Caco-2 (cell line): Measurements from ENCODE around the gene FRK. TPM values are rescaled to one million over a fixed set of nuclear protein-coding genes. Genes with fewer than 3 reads are reported as not detected.

Source experiments
- BruUV-seq: library from RNA; stranded (reverse); fragments of 400-500 nt; replicated peaks from 2 replicates; lab custom pipeline; 2021; lab: Mats Ljungman, UMichigan
- CTCF ChIA-PET: fragments of 300-600 bp; sonication (Branson Sonifier 250); formaldehyde crosslinking; loops from one replicate; lab custom pipeline; 2022; ENCODE audit warnings: antibody characterized with exemption; lab: Charles Lee
- POLR2A ChIA-PET: fragments of 300-600 bp; sonication (Branson Sonifier 250); formaldehyde crosslinking; loops from one replicate; lab custom pipeline; 2022; ENCODE audit warnings: antibody characterized with exemption; lab: Charles Lee
- DNase-seq, 2 experiments: peaks; one replicate each; pipeline versions ENCODE4 v3.0.0 to v3.0.0-alpha.2; 2020 to 2022
- H3K27me3 ChIP-seq: replicated peaks from 2 replicates; pipeline ENCODE4 v1.6.0; 2011; ENCODE audit warnings: low read length; ENCODE audit not compliant: control insufficient read depth, insufficient read depth
- H3K36me3 ChIP-seq: 2 replicates; pipeline ENCODE4 v1.5.1; 2011; ENCODE audit warnings: low read length; ENCODE audit not compliant: control insufficient read depth, insufficient read depth
- H3K4me1 ChIP-seq: fragments of 250-450 bp; sonication (Bioruptor Pico); 2 replicates; pipeline ENCODE4 v1.5.1; 2020; ENCODE audit warnings: mild to moderate bottlenecking
- H3K4me3 ChIP-seq: 2 replicates; pipeline ENCODE4 v1.5.1; 2011; ENCODE audit warnings: low read depth, mild to moderate bottlenecking, control low read depth, low read length
- H3K9me3 ChIP-seq: fragments of 250-450 bp; sonication (Bioruptor Pico); 2 replicates; pipeline ENCODE4 v1.5.1; 2020; ENCODE audit warnings: mild to moderate bottlenecking, moderate library complexity
- H3K27ac Mint-ChIP-seq: one replicate; pipeline ENCODE4 v1.8.0; 2022; ENCODE audit warnings: mixed read lengths; ENCODE audit not compliant: unreplicated experiment
- H3K27me3 Mint-ChIP-seq: one replicate; pipeline ENCODE4 v1.8.0; 2022; ENCODE audit warnings: mixed read lengths; ENCODE audit not compliant: insufficient read depth, unreplicated experiment
- H3K36me3 Mint-ChIP-seq: one replicate; pipeline ENCODE4 v1.8.0; 2022; ENCODE audit warnings: mild to moderate bottlenecking, mixed read lengths; ENCODE audit not compliant: insufficient read depth, unreplicated experiment
- H3K4me1 Mint-ChIP-seq: one replicate; pipeline ENCODE4 v1.8.0; 2022; ENCODE audit warnings: low read depth, mixed read lengths; ENCODE audit not compliant: unreplicated experiment
- H3K4me3 Mint-ChIP-seq: one replicate; pipeline ENCODE4 v1.8.0; 2022; ENCODE audit warnings: mild to moderate bottlenecking, moderate library complexity, mixed read lengths; ENCODE audit not compliant: unreplicated experiment
- H3K9me3 Mint-ChIP-seq: one replicate; pipeline ENCODE4 v1.8.0; 2022; ENCODE audit warnings: mixed read lengths; ENCODE audit not compliant: unreplicated experiment
- CTCF ChIP-seq, 2 experiments: fragments of 200-600 bp in 1 of 2; IDR thresholded peaks; 1 replicate in 1 of 2; 2 replicates in 1 of 2; pipeline versions ENCODE4 v1.5.1 to v1.8.0; 2011 to 2022; ENCODE audit warnings: antibody characterized with exemption in 1 of 2, control low read depth in 1 of 2, inconsistent platforms in 1 of 2, low read depth in 1 of 2, low read length in 1 of 2, mild to moderate bottlenecking in 1 of 2, moderate library complexity in 1 of 2; ENCODE audit not compliant: insufficient read depth in 1 of 2, severe bottlenecking in 1 of 2, unreplicated experiment in 1 of 2
- intact Hi-C: fragments of 100-400 bp; cut with micrococcal nuclease; formaldehyde crosslinking; loops from one replicate; pipeline ENCODE4 v1.10.0; 2022; ENCODE audit not compliant: unreplicated experiment
- total RNA-seq: library from RNA; stranded (reverse); gene quantifications from 2 replicates; pipeline ENCODE4 v1.2.3, GENCODE V29; 2022

The FRK gene
- total RNA-seq, 1 experiment from 2014 or later = 7.3 TPM

GRCh38 chr6:116078945-116079344 lies 18.3 kb upstream of the FRK start:
- Histone ChIP-seq H3K36me3 (no peaks in the 10 kb centered on the region), H3K9me3 (no peaks in the 10 kb centered on the region), H3K4me3 (no peak overlapping the region), H3K27me3 (no peaks in the 10 kb centered on the region), H3K4me1 (no peaks in the 10 kb centered on the region)
- intact Hi-C loops = no loop called here
- H3K4me3 Mint-ChIP-seq = no peak overlapping the region
- H3K36me3 Mint-ChIP-seq = no peaks in the 10 kb centered on the region
- no peak for DNase-seq
- H3K4me1 Mint-ChIP-seq = peaks cover 16% of the 10 kb centered on the region
- no TSS peak for BruUV-seq
- no peaks in the 10 kb centered on the region for H3K9me3 Mint-ChIP-seq
- no peak for TF ChIP-seq CTCF (IDR thresholded peaks at IDR 0.05; ENCODE audit: insufficient read depth in 1 of 2, low read depth in 1 of 2, low read length in 1 of 2, severe bottlenecking in 1 of 2, unreplicated experiment in 1 of 2)
- H3K27ac Mint-ChIP-seq = no peak overlapping the region
- POLR2A ChIA-PET = no interaction called here
- CTCF ChIA-PET = no interaction called here
- no peaks in the 10 kb centered on the region for H3K27me3 Mint-ChIP-seq

- ChIA-PET CTCF (no interaction called here), POLR2A (no interaction called here)
- TF ChIP-seq CTCF (IDR thresholded peaks at IDR 0.05; ENCODE audit: insufficient read depth in 1 of 2, low read depth in 1 of 2, low read length in 1 of 2, severe bottlenecking in 1 of 2, unreplicated experiment in 1 of 2) = no peak
- Mint-ChIP-seq H3K27ac (no peak overlapping the region), H3K9me3 (no peaks in the 10 kb centered on the region), H3K27me3 (no peaks in the 10 kb centered on the region), H3K4me3 (no peak overlapping the region), H3K36me3 (no peaks in the 10 kb centered on the region), H3K4me1 (peaks cover 16% of the 10 kb centered on the region)
- intact Hi-C loops = no loop called here
- Histone ChIP-seq H3K36me3 (no peaks in the 10 kb centered on the region), H3K4me3 (no peak overlapping the region), H3K4me1 (no peaks in the 10 kb centered on the region), H3K27me3 (no peaks in the 10 kb centered on the region), H3K9me3 (no peaks in the 10 kb centered on the region)
- DNase-seq = no peak
- no TSS peak for BruUV-seq
Observed at GRCh38 chr6:116078522-116078921, 17.8 kb upstream of the FRK start.

- Histone ChIP-seq H3K27me3 (no peaks in the 10 kb centered on the region), H3K4me1 (peaks cover 17% of the 10 kb centered on the region), H3K36me3 (no peaks in the 10 kb centered on the region), H3K9me3 (no peaks in the 10 kb centered on the region), H3K4me3 (no peak overlapping the region)
- Mint-ChIP-seq H3K9me3 (no peaks in the 10 kb centered on the region), H3K4me1 (peaks cover 7% of the 10 kb centered on the region), H3K27me3 (no peaks in the 10 kb centered on the region), H3K36me3 (peaks cover 6% of the 10 kb centered on the region), H3K4me3 (no peak overlapping the region), H3K27ac (no peak overlapping the region)
- intact Hi-C loops = no loop called here
- CTCF ChIA-PET = no interaction called here
- POLR2A ChIA-PET = interaction anchor here (1.1 kb wide), 1 partner anchor 14 kb away, joined by 4 read pairs; the partner anchor contains the start of gene FRK
- DNase-seq = no peak
- no TSS peak for BruUV-seq
- no peak for TF ChIP-seq CTCF (IDR thresholded peaks at IDR 0.05; ENCODE audit: insufficient read depth in 1 of 2, low read depth in 1 of 2, low read length in 1 of 2, severe bottlenecking in 1 of 2, unreplicated experiment in 1 of 2)
Observed at GRCh38 chr6:116074732-116075390, 14.2 kb upstream of the FRK start.
